ENCODE data around the gene LRSAM1. TPM values are rescaled to one million over a fixed set of nuclear protein-coding genes. Genes with fewer than 3 reads are reported as not detected.
A peak's percentile ranks its signal among the peaks of the same experiment; 100 is the strongest.

LRSAM1 gene
- total RNA-seq, 3 donors from 2014 or later, result 11.7 to 21.3 (median 17.9) TPM

DNA sequence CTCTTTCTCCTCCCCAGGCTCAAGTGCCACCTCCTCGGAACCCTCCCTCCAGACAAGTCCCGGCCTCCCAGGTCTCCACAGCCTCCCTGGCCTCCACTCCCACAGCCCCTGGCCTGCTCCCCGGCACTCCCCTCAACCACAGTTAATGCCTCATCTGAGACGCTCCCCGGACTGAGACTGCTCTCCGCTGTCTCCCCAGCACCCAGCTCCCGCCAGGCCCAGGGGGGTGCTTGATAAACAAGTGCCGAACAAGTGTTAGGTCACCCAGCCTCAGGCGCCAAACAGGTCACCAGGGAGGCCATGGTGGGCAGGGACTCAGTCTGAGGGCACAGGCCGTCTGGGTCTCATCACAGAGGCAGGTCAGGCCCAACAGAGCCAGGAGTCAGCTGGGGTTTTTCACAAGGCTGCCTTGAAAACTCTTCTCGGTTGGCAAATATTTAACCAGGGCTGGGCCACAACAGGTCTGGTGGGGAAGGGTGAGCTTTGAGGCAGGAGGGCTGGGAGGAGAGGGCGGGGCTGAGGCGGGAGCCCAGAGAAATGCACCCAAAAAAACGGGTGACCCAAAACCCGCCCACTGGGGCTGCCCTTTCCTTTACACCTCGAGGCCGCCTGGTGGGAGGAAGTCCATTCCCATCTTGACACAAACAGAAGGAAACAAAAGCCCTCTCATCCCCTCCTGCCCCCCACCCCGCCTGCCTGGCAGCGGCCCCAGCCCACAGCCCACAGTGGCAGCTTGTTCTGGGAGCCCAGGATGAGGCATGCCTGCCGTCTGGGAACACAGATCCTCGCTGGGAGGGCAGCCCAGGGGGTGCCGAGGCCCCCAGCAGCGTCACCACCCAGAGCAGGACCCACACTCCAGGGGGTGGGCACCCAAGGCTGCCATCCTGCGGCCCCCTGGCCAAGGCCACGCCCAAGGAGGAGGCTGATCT lies 94.2 kb downstream of the LRSAM1 start:
- DNase-seq (ENCODE audit: low spot score in 2 of 2), result peak; percentile 81 to 92
- TF ChIP-seq POLR2AphosphoS5 (IDR thresholded peaks at IDR 0.05), result no peak
- TF ChIP-seq, protein P1, sequence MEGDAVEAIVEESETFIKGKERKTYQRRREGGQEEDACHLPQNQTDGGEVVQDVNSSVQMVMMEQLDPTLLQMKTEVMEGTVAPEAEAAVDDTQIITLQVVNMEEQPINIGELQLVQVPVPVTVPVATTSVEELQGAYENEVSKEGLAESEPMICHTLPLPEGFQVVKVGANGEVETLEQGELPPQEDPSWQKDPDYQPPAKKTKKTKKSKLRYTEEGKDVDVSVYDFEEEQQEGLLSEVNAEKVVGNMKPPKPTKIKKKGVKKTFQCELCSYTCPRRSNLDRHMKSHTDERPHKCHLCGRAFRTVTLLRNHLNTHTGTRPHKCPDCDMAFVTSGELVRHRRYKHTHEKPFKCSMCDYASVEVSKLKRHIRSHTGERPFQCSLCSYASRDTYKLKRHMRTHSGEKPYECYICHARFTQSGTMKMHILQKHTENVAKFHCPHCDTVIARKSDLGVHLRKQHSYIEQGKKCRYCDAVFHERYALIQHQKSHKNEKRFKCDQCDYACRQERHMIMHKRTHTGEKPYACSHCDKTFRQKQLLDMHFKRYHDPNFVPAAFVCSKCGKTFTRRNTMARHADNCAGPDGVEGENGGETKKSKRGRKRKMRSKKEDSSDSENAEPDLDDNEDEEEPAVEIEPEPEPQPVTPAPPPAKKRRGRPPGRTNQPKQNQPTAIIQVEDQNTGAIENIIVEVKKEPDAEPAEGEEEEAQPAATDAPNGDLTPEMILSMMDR (IDR thresholded peaks at IDR 0.05), result peak in 2 of 3 donors; percentile 22 to 24
- no peak for TF ChIP-seq POLR2A (IDR thresholded peaks at IDR 0.05)
- Histone ChIP-seq H3K27ac (peak overlapping the region; percentile 92 to 95), H3K9me3 (no peaks in the 10 kb centered on the region), H3K4me3 (peak overlapping the region in 1 of 3 donors; percentile 40), H3K4me1 (peaks cover 23 to 59% of the 10 kb centered on the region in 2 donors), H3K27me3 (no peaks in the 10 kb centered on the region), H3K36me3 (no peaks in the 10 kb centered on the region)
- intact Hi-C loops (cut with DNase I; ENCODE audit: low total_unique reads), result no loop called here

DNA sequence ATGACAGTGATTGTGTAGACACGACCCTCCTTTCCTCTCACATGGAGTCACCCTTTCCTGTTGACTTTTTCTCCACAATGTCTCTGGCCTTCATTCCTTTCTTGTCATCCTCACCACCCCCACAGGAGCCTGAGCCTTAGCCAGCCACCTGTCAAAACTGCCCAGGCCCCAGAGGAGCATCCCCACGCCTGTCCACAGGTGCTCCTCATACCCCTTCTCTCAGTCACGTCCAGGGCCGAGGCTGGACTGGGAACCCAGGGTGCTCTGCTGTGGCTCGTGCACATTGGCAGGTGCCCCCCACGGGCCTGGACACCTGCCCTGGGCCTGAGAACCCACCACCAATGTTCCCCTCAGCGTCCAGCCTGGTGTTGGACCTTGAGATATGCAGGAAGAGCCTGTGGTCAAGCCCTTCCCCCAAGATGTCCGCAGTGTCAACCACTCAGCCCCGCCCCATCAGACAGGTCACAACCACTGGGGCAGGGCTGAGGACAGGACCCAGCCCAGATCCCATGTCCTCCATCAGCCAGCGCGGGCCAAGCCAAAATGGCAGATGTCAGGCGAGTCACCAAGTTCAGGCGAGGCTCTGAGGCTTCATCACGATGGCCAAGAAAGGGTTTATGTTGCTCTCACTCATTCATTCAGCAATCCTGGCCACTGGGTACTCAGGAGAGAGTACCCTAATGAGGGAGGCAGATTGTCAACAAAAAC lies 95.0 kb downstream of the LRSAM1 start:
- DNase-seq (ENCODE audit: low spot score in 2 of 2), result no peak
- H3K36me3 ChIP-seq, result no peaks in the 10 kb centered on the region
- no peaks in the 10 kb centered on the region for H3K27me3 ChIP-seq
- peaks cover 23 to 51% of the 10 kb centered on the region in 2 donors for H3K4me1 ChIP-seq
- H3K27ac ChIP-seq, result peak overlapping the region; percentile 92 to 95
- H3K9me3 ChIP-seq, result no peaks in the 10 kb centered on the region
- peak overlapping the region in 1 of 3 donors; percentile 21 for H3K4me3 ChIP-seq
- TF ChIP-seq POLR2A (IDR thresholded peaks at IDR 0.05) (no peak), POLR2AphosphoS5 (IDR thresholded peaks at IDR 0.05) (no peak)
- TF ChIP-seq, protein P1 (IDR thresholded peaks at IDR 0.05), result no peak
- intact Hi-C loops (cut with DNase I; ENCODE audit: low total_unique reads), result no loop called here

DNA sequence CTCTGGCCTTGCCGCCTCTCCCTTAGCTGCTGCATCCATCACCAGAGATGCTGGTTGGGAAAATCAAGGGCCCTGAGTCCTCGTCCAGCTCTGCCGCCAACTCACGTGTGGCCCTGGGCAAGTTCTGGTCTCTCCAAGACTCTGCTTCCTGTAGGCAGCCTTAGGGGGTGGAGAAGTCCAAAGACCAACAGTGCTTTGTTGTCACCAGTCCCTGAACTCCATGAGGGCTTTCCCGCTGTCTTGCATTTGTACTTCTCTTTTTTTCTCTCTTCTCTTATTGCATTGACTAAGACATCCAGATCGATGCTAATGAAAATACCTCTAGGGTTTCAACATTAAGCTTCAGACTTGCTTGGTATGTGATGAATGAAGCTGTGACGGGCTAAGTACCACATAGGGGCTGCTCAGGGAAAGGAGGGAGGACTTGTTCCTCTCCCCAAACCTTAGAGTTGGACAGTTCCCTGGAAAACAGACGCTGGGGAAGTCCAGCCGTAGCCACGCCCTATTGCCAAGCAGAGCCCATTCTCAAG lies 97.1 kb downstream of the LRSAM1 start:
- Histone ChIP-seq H3K27ac (no peak overlapping the region), H3K36me3 (no peaks in the 10 kb centered on the region), H3K9me3 (no peaks in the 10 kb centered on the region), H3K27me3 (no peaks in the 10 kb centered on the region), H3K4me3 (no peak overlapping the region), H3K4me1 (peaks cover 12 to 31% of the 10 kb centered on the region in 2 donors)
- TF ChIP-seq POLR2AphosphoS5 (IDR thresholded peaks at IDR 0.05), result no peak
- TF ChIP-seq, protein P1 (IDR thresholded peaks at IDR 0.05), result no peak
- no peak for TF ChIP-seq POLR2A (IDR thresholded peaks at IDR 0.05)
- no peak for DNase-seq (ENCODE audit: low spot score in 2 of 2)
- intact Hi-C loops (cut with DNase I; ENCODE audit: low total_unique reads), result no loop called here

DNA sequence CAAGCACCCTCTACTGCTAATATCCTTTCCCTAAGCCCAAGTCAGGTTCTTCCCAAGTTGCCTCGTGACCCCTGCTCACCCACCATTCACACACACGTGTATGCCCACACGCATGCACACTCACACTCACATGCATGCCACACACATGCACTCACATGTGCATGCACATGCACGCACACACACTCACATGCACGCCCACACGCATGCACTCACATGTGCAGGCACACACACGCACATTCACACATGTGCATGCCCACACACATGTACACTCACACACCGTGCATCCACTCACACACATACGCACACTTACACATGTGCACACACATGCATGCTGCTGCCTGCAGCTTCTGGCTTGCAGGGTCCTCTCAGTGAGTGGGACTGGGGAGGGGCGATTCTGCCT lies 97.9 kb downstream of the LRSAM1 start:
- DNase-seq (ENCODE audit: low spot score in 2 of 2), result no peak
- H3K27ac ChIP-seq, result no peak overlapping the region
- no peaks in the 10 kb centered on the region for H3K9me3 ChIP-seq
- no peak for TF ChIP-seq POLR2AphosphoS5 (IDR thresholded peaks at IDR 0.05)
- H3K27me3 ChIP-seq, result no peaks in the 10 kb centered on the region
- intact Hi-C loops (cut with DNase I; ENCODE audit: low total_unique reads), result no loop called here
- no peaks in the 10 kb centered on the region for H3K36me3 ChIP-seq
- no peak overlapping the region for H3K4me3 ChIP-seq
- peaks cover 12 to 23% of the 10 kb centered on the region in 2 donors for H3K4me1 ChIP-seq

DNA sequence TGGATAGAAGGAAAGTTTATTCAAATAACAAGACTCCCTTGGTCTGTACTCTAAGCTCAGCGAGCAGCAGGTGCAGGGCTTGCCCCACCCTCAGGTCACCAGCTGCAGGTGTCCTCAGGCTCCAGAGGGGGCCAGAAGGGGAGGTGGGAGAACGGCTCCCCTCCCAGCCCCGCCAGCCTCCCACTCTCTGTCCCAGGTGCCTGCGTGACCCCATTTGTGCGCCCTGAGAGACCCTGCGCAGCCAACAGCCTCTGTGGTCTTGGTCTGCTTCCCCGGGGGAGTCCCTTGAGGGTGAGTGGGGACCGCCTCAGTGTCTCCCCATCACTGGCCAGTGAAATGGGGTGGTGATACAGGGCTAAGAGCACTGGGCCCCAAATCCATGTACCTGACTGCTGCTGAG lies 98.4 kb downstream of the LRSAM1 start:
- H3K27ac ChIP-seq, result no peak overlapping the region
- intact Hi-C loops (cut with DNase I; ENCODE audit: low total_unique reads), result no loop called here
- H3K4me3 ChIP-seq, result no peak overlapping the region
- no peaks in the 10 kb centered on the region for H3K9me3 ChIP-seq
- H3K4me1 ChIP-seq, result peaks cover 9 to 18% of the 10 kb centered on the region in 2 donors
- H3K36me3 ChIP-seq, result no peaks in the 10 kb centered on the region
- H3K27me3 ChIP-seq, result no peaks in the 10 kb centered on the region
- DNase-seq (ENCODE audit: low spot score in 2 of 2), result no peak
- TF ChIP-seq, protein P1 (IDR thresholded peaks at IDR 0.05), result no peak
- no peak for TF ChIP-seq POLR2A (IDR thresholded peaks at IDR 0.05)
- no peak for TF ChIP-seq POLR2AphosphoS5 (IDR thresholded peaks at IDR 0.05)

All from breast epithelium (tissue), 4 donors.